ENCODE measurements around the gene RORC. TPM values are rescaled to one million over a fixed set of nuclear protein-coding genes. Genes with fewer than 3 reads are reported as not detected.
A peak's percentile ranks its signal among the peaks of the same experiment; 100 is the strongest.
"Not testable (repeated sequence)": the region's sequence is repeated elsewhere in the genome, so short reads cannot be mapped to it uniquely, and the experiment has no call there.

The RORC gene
- total RNA-seq, 2 donors from 2014 or later = not detected

DNA sequence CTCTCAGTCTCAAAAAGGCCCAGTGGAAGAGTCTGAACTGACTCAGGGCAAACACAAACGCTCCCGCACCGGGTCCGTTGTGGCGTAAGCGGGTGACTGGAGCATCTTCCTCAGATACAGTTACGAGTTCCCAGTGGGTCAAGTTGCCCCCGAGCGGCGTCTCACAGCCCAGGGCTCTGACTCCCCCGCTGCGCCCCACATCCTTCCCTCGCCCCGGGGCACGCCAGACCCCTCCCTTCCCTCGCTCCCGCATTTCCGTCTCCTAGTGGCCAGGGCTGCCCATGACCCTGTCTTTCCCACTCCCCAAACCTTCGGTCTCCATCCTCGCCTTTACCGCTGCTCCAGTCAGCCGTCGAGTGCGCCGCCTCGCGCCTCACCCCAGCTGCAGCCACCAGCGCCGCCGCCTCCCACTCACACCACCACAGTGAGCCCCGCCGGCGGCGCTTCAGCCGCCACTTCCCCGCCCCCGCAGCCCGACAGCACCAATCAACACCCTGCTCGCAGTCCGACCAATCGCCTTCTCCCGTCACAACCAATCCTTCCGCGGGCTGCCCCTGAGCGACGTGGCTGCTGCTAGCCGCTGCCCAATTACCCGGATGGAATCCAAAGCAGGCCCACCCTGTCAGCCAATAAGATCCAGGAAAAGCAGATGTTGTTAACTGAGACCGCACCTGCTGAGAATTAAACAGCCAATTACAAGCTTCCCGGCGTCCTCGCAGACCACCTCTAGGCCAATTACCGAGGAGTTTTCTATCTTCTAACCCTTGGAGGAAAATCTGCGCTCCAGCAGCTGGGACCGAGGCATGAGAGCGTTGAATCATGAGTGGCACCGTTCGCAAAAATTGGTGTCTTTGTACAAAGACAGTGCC lies 41.3 kb downstream of the RORC start, which contains the start of gene TDRKH:
Gene TDRKH, minus strand, starts transcription at position 430 of the 869 bp plus-strand sequence. CDS start 7,478 bp downstream, outside the sequence.
- intact Hi-C loops (cut with DNase I) = no loop called here
- DNase-seq (ENCODE audit: low spot score) = peak; percentile 99

DNA sequence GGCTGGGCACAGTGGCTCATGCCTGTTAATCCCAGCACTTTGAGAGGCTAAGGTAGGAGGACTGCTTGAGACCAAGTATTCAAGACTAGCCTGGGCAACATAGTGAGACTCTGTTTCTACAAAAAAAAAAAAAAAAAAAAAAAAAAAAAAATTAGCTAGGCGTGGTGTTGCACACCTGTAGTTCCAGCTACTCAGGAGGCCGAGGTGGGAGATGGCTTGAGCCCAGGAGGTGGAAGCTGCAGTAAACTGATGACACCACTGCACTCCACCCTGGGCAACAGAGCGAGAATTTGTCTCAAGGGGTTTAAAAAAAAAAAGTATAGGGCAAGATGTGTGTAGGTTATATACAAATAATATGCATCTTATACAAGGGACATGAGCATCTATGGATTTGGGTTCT lies 43.9 kb downstream of the RORC start:
- intact Hi-C loops (cut with DNase I) = no loop called here
- no peak for DNase-seq (ENCODE audit: low spot score)

DNA sequence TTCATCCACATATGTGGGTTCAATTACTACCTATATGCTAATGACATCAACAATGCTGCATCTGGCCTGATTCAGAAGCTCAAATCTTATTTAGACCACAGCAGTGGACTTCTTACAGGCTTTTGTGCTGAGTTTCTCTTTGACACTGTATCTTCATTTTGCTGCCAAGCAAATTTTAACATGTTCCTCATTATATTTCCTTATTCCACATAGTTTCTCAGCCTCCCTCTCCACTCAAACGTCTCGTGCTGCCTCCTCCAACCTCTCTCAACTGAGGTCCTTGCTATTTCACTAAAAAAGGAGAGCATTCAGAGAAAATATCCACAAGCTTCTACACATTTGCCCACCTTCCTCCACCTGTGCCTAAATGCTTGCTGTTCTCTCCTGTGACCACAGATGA lies 47.8 kb downstream of the RORC start:
- intact Hi-C loops (cut with DNase I) = no loop called here
- DNase-seq (ENCODE audit: low spot score) = no peak

DNA sequence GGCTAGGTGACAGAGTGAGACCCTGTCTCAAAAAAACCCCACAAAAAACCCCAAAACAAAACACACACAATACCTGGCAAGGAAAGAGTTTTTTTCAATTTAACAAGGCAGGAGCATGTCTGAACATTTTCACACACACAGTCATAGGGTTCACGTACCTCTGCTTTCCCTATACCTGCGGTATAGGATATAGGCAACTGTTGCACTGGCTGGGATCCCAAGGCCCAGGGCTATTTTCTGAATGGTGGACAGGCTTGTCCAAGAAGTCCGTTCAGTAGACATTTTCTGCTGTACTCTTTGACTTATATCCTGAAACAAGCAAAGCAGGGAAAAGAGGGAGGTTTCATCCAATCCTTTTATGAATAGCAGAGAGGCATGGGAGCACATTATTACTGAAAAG lies 48.9 kb downstream of the RORC start:
- intact Hi-C loops (cut with DNase I) = no loop called here
- DNase-seq (ENCODE audit: low spot score) = no peak

DNA sequence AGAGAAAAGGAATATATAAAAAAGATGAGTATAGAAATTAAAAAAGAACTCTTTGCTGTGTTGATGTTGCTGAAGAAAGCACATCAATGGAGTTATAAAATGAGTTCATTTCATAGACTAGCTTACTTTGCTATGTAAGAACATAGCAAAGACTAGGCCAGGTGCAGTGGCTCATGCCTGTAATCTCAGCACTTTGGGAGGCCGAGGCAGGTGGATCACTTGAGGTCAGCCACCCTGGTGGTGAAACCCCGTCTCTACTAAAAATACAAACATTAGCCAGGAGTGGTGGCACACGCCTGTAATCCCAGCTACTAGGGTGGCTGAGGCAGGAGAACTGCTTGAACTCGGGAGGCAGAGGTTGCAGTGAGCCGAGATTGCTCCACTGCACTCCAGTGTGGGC lies 49.6 kb downstream of the RORC start:
- DNase-seq (ENCODE audit: low spot score); intact Hi-C loops (cut with DNase I): not testable (repeated sequence)

DNA sequence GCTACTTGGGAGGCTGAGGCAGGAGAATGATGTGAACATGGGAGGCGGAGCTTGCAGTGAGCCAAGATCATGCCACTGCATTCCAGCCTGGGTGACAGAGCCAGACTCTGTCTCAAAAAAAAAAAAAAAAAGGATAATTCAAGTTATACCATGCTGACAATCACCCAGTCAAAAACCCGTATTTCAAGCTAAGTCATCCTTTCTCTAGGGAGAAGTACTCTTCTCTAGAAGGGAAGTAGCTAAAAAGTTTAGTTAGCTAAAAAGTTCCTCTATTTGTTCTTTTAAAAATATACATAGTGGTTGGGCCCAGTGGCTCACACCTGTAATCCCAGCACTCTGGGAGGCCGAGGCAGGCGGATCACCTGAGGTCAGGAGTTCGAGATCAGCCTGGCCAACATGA lies 50.9 kb downstream of the RORC start:
- not testable (repeated sequence) for DNase-seq (ENCODE audit: low spot score)
- intact Hi-C loops (cut with DNase I) = loop anchor here in 1 of 2 donors (1.0 kb wide), 1 partner anchor 9 kb away; no protein-coding TSS in a partner anchor

DNA sequence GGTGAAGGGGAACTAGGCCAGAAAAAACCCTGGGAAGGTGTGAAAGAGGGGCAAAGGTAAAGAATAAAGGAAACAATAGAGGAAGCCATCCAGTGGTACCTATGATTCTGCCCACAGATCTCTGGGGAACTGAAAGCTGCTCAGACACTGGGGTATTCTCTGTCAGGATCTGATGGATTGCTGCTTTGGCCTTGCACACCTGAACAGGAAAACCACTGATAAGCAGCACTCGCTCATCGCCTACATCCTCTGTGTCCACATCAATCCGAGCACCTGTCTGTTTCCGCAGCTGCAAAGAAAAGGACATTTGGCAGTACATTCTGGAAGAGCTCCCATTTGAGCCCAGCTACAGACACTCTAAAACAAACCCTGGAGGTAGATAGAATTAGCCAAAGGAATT lies 51.8 kb downstream of the RORC start:
- intact Hi-C loops (cut with DNase I) = loop anchor here in 1 of 2 donors (1.0 kb wide), 1 partner anchor 9 kb away; no protein-coding TSS in a partner anchor
- no peak for DNase-seq (ENCODE audit: low spot score)

DNA sequence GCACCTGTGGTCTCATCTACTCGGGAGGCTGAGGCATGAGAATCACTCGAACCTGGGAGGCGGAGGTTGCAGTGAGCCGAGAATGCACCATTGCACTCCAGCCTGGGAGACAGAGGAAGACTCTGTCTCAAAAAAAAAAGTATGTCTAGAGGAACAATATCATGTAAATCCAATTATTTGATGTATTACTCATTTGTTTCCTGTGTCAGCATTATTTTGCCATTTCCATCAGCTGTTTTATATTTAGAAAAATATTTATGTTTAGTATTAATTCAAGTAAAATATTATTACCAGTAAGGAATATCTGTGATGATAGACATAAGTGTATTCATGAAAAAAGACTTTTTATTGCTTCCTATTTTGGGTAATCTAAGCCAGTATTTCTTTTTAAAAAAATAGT lies 54.3 kb downstream of the RORC start:
- DNase-seq (ENCODE audit: low spot score) = no peak
- intact Hi-C loops (cut with DNase I) = no loop called here

DNA sequence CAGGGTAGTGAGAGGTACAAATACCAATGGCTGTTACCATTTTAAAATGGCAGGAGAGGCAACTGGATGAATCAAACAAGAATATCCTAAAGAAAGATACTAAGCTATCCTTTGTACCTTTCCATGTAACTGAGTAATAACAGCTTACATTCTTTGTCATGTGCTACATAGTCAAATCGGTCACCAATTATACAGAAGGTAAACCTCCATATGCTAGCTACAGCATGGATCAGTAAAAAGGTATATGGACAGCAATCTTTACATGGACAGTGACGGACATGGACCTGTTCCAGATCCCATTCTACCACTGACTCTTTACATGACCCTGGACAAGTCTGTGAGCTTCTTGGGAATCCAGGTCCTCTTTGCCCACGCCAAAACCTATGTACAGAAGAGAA lies 54.9 kb downstream of the RORC start:
- intact Hi-C loops (cut with DNase I) = no loop called here
- DNase-seq (ENCODE audit: low spot score) = no peak

DNA sequence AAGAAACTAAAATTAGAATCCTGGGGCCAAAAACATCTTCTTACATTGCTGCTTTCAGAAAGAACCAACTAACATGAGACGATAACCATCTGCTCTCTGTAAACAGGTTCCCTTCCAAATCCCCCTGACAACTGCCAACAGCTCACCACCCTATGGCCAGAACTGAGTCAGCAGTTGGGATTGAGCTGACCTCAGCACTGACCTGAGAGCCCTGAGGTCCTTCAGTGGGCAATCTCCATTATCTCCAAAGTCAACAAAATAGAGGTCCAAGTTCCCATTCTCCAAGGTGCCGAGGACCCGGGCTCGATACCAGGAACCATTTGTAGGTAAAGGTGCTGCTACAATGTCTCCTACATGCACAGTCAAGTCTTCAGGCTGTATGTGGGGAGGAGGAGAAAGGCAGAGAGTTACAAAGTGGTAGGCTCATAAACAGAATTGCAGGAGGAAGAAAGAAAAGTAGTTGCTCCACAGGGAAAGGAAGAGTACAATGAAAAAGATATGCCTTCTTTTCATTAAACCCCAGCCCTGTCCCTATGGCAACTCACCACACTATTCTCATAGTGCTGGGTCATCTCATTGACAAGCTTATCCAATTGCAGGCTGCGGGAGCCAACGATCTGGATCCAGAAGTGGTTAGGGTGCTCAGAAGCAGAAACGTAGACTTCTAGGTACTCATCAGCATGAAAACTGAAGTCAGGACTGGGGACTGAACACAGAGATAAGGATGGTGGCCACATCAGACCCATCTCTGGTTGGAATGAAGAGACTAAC lies 55.5 kb downstream of the RORC start:
- intact Hi-C loops (cut with DNase I) = no loop called here
- no peak for DNase-seq (ENCODE audit: low spot score)

DNA sequence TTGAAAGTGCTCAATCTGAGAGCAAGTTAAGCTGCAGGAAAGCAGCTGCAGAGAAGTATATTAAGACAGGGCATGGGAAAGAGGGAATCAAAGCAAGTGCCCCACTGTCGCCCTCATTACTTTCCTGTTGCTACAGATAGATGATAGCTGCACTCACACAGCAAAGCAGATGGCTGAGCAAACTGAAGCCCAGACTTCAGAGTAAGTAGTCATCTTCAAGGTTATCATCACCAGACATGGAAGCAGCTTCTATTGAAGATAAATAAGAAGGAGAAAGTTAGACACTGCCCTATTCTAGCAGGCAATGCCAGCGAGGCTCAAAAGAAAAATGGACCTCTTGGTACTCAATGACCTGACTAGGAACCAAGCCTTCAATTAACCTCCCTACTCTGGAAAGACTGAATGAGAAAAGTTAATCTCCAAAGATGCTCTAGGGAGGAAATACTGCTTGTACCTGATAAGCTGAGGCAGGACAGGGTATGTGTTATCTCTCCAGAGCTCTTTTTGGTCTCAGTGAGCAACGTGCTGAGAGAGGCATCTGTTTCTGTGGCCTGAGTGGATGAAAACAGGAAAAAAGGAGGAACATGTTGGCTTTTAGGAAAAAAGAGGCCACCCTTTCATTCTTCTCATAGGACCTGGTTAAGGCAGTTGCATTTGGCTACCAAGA lies 57.2 kb downstream of the RORC start:
- DNase-seq (ENCODE audit: low spot score) = no peak
- intact Hi-C loops (cut with DNase I) = no loop called here

DNA sequence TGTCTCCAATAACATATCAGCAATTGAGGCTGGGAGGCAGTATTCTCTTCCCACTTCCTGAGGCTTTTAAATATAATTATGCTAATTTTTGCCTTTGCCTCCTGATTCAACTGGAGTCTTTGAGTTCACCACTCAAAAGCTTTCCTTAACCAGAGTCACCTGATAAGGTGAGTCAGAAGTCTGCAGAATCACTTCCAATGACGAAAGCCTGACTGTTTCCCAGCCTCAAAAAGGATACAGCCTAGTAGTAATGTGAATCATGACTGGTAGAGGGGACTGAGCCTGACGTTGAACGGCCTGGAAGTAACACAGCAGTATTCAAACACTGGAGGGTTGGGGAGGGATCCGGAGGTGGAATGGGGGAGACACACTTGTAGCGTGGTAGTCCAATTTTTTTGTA lies 57.9 kb downstream of the RORC start:
- intact Hi-C loops (cut with DNase I) = no loop called here
- DNase-seq (ENCODE audit: low spot score) = no peak

DNA sequence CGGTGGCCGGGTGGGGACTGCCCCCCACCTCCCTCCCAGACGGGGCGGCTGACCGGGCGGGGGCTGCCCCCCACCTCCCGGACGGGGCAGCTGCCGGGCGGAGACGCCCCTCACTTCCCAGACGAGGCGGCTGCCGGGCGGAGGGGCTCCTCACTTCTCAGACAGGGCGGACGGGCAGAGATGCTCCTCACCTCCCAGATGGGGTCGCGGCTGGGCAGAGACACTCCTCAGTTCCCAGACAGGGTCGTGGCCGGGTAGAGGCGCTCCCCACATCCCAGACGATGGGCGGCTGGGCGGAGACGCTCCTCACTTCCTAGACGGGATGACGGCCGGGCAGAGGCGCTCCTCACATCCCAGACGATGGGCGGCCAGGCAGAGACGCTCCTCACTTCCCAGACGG lies 62.3 kb downstream of the RORC start:
- DNase-seq (ENCODE audit: low spot score); intact Hi-C loops (cut with DNase I): not testable (repeated sequence)

DNA sequence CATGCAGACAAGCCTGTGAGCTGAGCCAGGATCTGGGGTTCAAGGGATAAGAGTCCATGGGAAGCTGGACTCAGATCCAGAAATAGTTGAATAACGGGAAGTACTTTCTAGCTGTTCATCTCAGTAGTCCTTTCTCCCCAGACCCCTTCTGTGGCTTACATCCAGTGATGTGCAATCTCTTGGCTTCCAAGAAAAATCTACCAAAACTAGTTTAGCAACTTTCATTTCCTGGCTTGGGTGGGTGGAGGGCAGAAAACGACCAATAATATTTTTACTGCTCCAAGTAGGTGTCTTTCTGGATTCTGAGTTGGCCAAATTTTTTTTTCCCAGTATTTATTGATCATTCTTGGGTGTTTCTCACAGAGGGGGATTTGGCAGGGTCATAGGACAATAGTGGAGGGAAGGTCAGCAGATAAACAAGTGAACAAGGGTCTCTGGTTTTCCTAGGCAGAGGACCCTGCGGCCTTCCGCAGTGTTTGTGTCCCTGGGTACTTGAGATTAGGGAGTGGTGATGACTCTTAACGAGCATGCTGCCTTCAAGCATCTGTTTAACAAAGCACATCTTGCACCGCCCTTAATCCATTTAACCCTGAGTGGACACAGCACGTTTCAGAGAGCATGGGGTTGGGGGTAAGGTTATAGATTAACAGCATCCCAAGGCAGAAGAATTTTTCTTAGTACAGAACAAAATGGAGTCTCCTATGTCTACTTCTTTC lies 63.1 kb downstream of the RORC start:
- intact Hi-C loops (cut with DNase I); DNase-seq (ENCODE audit: low spot score): not testable (repeated sequence)

DNA sequence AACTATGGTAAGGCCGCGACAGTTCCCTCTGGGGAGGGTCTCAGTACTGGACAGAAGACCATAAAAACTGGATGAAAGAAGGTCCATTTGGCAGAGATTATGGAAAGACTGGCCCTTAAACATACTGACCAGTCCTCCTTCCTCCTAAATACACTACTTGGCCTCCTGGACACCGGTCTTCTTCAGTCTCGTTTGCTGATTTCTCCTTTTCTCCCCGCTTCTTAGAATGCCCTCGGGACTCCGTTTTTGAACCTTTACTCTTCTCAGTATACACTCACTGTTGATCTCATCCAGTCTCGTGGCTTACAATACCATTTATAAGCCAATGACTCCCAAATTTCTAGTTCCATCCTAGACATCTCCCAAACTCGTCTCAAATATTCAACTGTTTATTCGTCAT lies 67.6 kb downstream of the RORC start:
- intact Hi-C loops (cut with DNase I) = no loop called here
- DNase-seq (ENCODE audit: low spot score) = no peak

DNA sequence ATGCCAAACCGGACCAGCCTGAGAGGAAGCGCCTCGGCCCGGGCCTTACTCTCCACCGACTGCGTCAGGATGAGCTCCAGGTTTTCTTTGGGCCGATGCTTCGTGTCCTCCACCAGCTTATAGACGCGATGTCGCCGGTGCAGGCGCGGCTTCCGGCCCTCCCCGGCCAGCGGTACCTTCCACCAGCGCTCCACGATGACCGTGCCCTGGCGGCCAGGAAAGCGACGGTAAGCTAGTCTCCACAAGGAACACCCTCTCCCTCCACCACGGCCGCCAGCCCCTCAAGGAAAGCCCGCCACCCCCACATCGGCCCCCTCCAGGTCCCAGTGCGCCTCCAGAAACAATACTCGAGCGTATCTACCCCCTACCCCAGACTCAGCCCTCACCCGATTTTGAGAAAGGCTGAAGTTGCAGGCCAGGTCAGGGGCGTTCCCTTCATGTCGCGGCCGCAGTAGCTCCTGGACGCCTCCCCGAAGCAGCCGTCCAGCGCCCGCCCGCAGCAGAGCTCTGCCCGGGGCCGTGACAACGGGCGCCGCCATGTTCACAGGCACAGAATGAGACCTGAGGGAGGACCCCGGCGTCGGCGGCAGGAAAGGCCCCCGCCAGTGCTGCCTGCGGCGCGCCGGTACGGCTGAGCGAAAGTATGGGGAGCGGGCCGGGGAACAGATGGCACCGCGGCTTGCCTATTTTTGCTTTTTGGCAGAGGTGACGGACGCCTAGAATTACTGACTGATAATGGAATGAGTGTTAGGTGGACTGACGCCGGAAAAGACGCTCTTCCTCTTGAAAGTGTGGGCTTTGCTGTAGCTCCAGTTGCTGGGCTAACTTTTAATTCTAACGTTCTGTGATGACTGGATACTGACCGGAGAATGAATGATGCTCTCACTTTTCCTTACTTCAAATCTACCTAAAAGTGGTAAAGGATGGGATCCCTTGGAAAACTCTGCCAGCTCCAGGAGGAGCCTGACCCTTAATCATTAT lies 68.4 kb downstream of the RORC start, which contains the start of gene MRPL9:
Gene MRPL9, minus strand, starts transcription at position 556 of the 981 bp plus-strand sequence. Its CDS starts 17 bp downstream, at position 539.
- peak; percentile 94 for DNase-seq (ENCODE audit: low spot score)
- intact Hi-C loops (cut with DNase I) = no loop called here

DNA sequence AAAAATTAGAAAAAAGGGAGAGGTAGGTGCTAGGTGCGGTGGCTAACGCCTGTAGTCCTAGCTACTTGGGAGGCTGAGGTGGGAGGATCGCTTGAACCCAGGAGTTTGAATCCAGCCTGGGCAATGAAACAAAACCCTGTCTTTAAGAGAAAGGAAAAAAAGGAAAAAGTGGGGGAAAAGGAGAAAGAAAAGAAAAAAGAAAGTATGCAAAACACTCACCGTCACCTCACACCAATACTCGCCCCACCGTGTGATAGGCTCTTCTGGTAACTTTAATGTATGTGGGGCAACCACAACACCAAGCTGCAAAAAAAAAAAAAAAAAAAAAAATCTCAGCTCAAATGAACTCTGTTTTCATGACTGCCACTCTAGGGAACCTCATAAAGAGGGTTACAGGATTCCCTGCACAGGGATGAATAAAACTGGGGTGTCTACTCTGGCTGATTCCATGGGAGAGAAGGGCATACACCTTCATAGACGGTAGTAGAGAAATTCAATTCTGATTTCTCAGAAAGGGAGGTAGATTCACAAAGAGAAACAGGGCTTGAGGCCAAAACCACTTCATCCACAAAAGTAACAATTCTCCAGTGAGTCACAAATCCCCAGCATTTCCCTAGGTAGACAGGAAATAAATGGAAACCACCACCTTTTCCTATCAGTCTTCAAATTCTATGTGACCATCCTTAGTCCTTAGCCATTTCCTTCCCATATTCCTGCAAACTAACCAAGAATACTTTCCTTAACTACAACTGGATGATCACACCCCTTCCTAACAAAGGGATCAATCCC lies 70.8 kb downstream of the RORC start:
- intact Hi-C loops (cut with DNase I) = no loop called here

More for the DNA sequence above, 70.8 kb downstream of the RORC start:
- no peak for DNase-seq (ENCODE audit: low spot score)
